HepG2 (cell line): ENCODE measurements around the gene AFAP1. TPM values are rescaled to one million over a fixed set of nuclear protein-coding genes. Genes with fewer than 3 reads are reported as not detected.

Experiments
- E2F1 ChIP-seq: sonication (generic); formaldehyde crosslinking; IDR thresholded peaks from 2 replicates; pipeline ENCODE4 v1.5.0; 2020; ENCODE audit warnings: missing genetic modification reagents
- ELF4 ChIP-seq: sonication (generic); formaldehyde crosslinking; IDR thresholded peaks from 2 replicates; pipeline ENCODE4 v1.5.0; 2020; ENCODE audit warnings: missing genetic modification reagents, mild to moderate bottlenecking, moderate library complexity, borderline replicate concordance
- GABPA ChIP-seq, 2 experiments: IDR thresholded peaks; 2 replicates each; pipeline ENCODE4 v1.6.1; 2011 to 2016; ENCODE audit warnings: low read depth in 2 of 2, low read length in 1 of 2, missing biosample characterization in 1 of 2, missing genetic modification characterization in 1 of 2
- NR2F6 ChIP-seq, 2 experiments: IDR thresholded peaks; 2 replicates each; pipeline ENCODE4 v1.6.1; 2016; ENCODE audit warnings: antibody characterized with exemption in 1 of 2, mild to moderate bottlenecking in 1 of 2
- SP1 ChIP-seq, 2 experiments: fragments of 450-650 bp in 1 of 2; sonication (generic) in 1 of 2; formaldehyde crosslinking in 1 of 2; IDR thresholded peaks; 2 replicates each; pipeline versions ENCODE4 v1.4.0 to v1.6.1; 2016 to 2020; ENCODE audit warnings: missing genetic modification reagents in 1 of 2
- ZMAT3 ChIP-seq: sonication (generic); formaldehyde crosslinking; conservative IDR thresholded peaks from 2 replicates; pipeline ENCODE4 v1.7.0; 2021; ENCODE audit warnings: missing genetic modification reagents
- ZNF34 ChIP-seq: sonication (generic); formaldehyde crosslinking; IDR thresholded peaks from 2 replicates; pipeline ENCODE4 v1.4.0; 2020; ENCODE audit warnings: mild to moderate bottlenecking, missing genetic modification reagents, borderline replicate concordance
- ZNF451 ChIP-seq: sonication (generic); formaldehyde crosslinking; IDR thresholded peaks from 2 replicates; pipeline ENCODE4 v1.5.0; 2020; ENCODE audit warnings: mild to moderate bottlenecking, missing genetic modification reagents
- ZNF619 ChIP-seq: sonication (generic); formaldehyde crosslinking; IDR thresholded peaks from 2 replicates; pipeline ENCODE4 v1.4.0; 2020; ENCODE audit warnings: mild to moderate bottlenecking, missing genetic modification reagents
- ZNF761 ChIP-seq: sonication (generic); formaldehyde crosslinking; conservative IDR thresholded peaks from 2 replicates; pipeline ENCODE4 v1.4.0; 2020; ENCODE audit warnings: mild to moderate bottlenecking, missing genetic modification reagents
- polyA plus RNA-seq, 8 experiments: library from polyadenylated mRNA; depleted of rRNA in 3 of 8; stranded (reverse) in 7 of 8; unstranded in 1 of 8; fragments of >200 nt; fragmentation: Illumina TruSeq in 4 of 8; extraction: Trizol in 4 of 8; gene quantifications; 2 replicates each; pipeline versions ENCODE4 v1.2.1 to v1.2.3, GENCODE V29; 2011 to 2016; ENCODE audit warnings: low read depth in 4 of 8, missing spikeins in 1 of 8, mixed read lengths in 1 of 8; ENCODE audit not compliant: insufficient read depth in 1 of 8
- total RNA-seq, 5 experiments: library from RNA; depleted of rRNA; stranded (reverse); fragments of >200 nt; fragmentation: Illumina TruSeq; extraction: Trizol; gene quantifications; 2 replicates each; pipeline ENCODE4 v1.2.3, GENCODE V29; 2016; ENCODE audit warnings: low read depth in 1 of 5
- TF ChIP-seq, protein P1 (sequence below): sonication (generic); formaldehyde crosslinking; IDR thresholded peaks from 2 replicates; pipeline ENCODE4 v1.5.1; 2020; ENCODE audit warnings: mild to moderate bottlenecking, missing genetic modification reagents, borderline replicate concordance
- TF ChIP-seq, protein P2 (sequence below): IDR thresholded peaks from 2 replicates; pipeline ENCODE4 v1.6.1; 2016; ENCODE audit warnings: low read depth, missing genetic modification reagents, missing compliant biosample characterization
- TF ChIP-seq, protein P3 (sequence below): sonication (generic); formaldehyde crosslinking; IDR thresholded peaks from 2 replicates; pipeline ENCODE4 v1.4.0; 2020; ENCODE audit warnings: missing genetic modification reagents

Gene AFAP1
- total and polyA plus RNA-seq, 2 of the 13 experiments (the other 11 are each of a cell fraction or from before 2014, with no cell fraction given): 2.5 TPM

DNA sequence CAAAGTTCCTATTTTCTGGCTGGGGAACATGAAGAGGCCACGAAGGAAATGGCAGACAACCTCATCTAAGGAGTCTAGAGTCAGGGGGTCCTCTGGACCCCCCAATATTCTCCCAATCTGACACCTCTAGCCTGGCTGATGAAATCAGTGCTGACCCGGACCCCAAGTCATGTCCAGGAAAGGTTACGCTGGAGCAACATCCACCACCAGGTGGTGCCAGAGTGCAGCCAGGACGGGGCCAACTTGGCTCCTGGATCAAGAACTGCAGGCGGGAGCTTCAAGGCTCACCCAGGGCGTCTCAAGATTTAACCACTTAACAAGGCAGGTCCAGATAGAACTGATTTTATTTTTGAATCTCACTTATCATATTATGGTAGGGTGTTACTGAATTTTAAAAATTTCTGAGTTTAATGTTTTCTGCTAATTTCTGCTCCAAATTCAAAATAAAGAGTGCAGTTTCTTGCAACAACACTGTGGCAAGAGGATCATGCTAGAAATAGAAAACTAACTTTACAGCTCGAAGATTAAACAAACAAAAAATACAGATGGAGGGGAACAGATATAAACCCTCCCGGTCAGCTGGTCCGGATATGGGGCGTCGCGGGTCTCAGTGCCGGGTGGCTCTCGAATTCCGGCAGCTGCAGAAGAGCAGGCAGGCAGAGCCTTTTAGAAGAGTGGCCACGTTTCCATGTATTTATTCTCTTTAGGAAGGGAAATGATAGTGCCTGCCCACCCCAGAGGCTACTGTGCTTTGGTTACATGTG lies 135.5 kb downstream of the AFAP1 start (continued):
- TF ChIP-seq SP1 (IDR thresholded peaks at IDR 0.05): no peak
- no peak for TF ChIP-seq SP1 (CRISPR knock-in tag; IDR thresholded peaks at IDR 0.05)
- TF ChIP-seq ZNF619 (CRISPR knock-in tag): 0 out of 2 replicates have a peak, but pooled peaks have one; percentile 39
- TF ChIP-seq, protein P1, sequence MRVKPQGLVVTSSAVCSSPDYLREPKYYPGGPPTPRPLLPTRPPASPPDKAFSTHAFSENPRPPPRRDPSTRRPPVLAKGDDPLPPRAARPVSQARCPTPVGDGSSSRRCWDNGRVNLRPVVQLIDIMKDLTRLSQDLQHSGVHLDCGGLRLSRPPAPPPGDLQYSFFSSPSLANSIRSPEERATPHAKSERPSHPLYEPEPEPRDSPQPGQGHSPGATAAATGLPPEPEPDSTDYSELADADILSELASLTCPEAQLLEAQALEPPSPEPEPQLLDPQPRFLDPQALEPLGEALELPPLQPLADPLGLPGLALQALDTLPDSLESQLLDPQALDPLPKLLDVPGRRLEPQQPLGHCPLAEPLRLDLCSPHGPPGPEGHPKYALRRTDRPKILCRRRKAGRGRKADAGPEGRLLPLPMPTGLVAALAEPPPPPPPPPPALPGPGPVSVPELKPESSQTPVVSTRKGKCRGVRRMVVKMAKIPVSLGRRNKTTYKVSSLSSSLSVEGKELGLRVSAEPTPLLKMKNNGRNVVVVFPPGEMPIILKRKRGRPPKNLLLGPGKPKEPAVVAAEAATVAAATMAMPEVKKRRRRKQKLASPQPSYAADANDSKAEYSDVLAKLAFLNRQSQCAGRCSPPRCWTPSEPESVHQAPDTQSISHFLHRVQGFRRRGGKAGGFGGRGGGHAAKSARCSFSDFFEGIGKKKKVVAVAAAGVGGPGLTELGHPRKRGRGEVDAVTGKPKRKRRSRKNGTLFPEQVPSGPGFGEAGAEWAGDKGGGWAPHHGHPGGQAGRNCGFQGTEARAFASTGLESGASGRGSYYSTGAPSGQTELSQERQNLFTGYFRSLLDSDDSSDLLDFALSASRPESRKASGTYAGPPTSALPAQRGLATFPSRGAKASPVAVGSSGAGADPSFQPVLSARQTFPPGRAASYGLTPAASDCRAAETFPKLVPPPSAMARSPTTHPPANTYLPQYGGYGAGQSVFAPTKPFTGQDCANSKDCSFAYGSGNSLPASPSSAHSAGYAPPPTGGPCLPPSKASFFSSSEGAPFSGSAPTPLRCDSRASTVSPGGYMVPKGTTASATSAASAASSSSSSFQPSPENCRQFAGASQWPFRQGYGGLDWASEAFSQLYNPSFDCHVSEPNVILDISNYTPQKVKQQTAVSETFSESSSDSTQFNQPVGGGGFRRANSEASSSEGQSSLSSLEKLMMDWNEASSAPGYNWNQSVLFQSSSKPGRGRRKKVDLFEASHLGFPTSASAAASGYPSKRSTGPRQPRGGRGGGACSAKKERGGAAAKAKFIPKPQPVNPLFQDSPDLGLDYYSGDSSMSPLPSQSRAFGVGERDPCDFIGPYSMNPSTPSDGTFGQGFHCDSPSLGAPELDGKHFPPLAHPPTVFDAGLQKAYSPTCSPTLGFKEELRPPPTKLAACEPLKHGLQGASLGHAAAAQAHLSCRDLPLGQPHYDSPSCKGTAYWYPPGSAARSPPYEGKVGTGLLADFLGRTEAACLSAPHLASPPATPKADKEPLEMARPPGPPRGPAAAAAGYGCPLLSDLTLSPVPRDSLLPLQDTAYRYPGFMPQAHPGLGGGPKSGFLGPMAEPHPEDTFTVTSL (CRISPR knock-in tag): no peak
- no peak for TF ChIP-seq E2F1
- TF ChIP-seq ZMAT3: no peak
- 0 out of 2 replicates have a peak, but pooled peaks have one; percentile 38 for TF ChIP-seq NR2F6 (IDR thresholded peaks at IDR 0.05)
- peak; percentile 62; the same call in 1 of the 2 replicates for TF ChIP-seq NR2F6 (CRISPR knock-in tag; IDR thresholded peaks at IDR 0.05)
- TF ChIP-seq ELF4 (CRISPR knock-in tag): no peak
- no peak for TF ChIP-seq ZNF34
- TF ChIP-seq GABPA (IDR thresholded peaks at IDR 0.05; ENCODE audit: low read depth, low read length): no peak
- TF ChIP-seq GABPA (CRISPR knock-in tag; IDR thresholded peaks at IDR 0.05; ENCODE audit: low read depth): no peak
- TF ChIP-seq, protein P2, sequence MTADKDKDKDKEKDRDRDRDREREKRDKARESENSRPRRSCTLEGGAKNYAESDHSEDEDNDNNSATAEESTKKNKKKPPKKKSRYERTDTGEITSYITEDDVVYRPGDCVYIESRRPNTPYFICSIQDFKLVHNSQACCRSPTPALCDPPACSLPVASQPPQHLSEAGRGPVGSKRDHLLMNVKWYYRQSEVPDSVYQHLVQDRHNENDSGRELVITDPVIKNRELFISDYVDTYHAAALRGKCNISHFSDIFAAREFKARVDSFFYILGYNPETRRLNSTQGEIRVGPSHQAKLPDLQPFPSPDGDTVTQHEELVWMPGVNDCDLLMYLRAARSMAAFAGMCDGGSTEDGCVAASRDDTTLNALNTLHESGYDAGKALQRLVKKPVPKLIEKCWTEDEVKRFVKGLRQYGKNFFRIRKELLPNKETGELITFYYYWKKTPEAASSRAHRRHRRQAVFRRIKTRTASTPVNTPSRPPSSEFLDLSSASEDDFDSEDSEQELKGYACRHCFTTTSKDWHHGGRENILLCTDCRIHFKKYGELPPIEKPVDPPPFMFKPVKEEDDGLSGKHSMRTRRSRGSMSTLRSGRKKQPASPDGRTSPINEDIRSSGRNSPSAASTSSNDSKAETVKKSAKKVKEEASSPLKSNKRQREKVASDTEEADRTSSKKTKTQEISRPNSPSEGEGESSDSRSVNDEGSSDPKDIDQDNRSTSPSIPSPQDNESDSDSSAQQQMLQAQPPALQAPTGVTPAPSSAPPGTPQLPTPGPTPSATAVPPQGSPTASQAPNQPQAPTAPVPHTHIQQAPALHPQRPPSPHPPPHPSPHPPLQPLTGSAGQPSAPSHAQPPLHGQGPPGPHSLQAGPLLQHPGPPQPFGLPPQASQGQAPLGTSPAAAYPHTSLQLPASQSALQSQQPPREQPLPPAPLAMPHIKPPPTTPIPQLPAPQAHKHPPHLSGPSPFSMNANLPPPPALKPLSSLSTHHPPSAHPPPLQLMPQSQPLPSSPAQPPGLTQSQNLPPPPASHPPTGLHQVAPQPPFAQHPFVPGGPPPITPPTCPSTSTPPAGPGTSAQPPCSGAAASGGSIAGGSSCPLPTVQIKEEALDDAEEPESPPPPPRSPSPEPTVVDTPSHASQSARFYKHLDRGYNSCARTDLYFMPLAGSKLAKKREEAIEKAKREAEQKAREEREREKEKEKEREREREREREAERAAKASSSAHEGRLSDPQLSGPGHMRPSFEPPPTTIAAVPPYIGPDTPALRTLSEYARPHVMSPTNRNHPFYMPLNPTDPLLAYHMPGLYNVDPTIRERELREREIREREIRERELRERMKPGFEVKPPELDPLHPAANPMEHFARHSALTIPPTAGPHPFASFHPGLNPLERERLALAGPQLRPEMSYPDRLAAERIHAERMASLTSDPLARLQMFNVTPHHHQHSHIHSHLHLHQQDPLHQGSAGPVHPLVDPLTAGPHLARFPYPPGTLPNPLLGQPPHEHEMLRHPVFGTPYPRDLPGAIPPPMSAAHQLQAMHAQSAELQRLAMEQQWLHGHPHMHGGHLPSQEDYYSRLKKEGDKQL (CRISPR knock-in tag): no peak
- no peak for TF ChIP-seq ZNF761 (CRISPR knock-in tag)
- no peak for TF ChIP-seq ZNF451 (CRISPR knock-in tag)
- TF ChIP-seq, protein P3, sequence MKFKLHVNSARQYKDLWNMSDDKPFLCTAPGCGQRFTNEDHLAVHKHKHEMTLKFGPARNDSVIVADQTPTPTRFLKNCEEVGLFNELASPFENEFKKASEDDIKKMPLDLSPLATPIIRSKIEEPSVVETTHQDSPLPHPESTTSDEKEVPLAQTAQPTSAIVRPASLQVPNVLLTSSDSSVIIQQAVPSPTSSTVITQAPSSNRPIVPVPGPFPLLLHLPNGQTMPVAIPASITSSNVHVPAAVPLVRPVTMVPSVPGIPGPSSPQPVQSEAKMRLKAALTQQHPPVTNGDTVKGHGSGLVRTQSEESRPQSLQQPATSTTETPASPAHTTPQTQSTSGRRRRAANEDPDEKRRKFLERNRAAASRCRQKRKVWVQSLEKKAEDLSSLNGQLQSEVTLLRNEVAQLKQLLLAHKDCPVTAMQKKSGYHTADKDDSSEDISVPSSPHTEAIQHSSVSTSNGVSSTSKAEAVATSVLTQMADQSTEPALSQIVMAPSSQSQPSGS (CRISPR knock-in tag): no peak
